CD8-positive, alpha-beta memory T cell (primary cell): ENCODE results near the gene SOX8. TPM values are rescaled to one million over a fixed set of nuclear protein-coding genes. Genes with fewer than 3 reads are reported as not detected.
"Not testable (repeated sequence)": the region's sequence is repeated elsewhere in the genome, so short reads cannot be mapped to it uniquely, and the experiment has no call there.

Experiments used
- CTCF ChIA-PET: fragments of 350-600 bp; sonication (Branson Sonifier 250); formaldehyde crosslinking; loops from one replicate; lab custom pipeline; 2021; ENCODE audit warnings: antibody characterized with exemption; lab: Charles Lee
- POLR2A ChIA-PET: fragments of 350-600 bp; sonication (Branson Sonifier 250); formaldehyde crosslinking; loops from one replicate; lab custom pipeline; 2021; ENCODE audit warnings: antibody characterized with exemption; lab: Charles Lee
- DNase-seq, 5 donors: peaks; one replicate each; pipeline versions ENCODE4 v3.0.0 to v3.0.0-alpha.2; 2020 to 2022; ENCODE audit warnings: mixed read lengths in 1 of 5
- H3K27ac ChIP-seq: one replicate; pipeline ENCODE4 v1.7.0; 2013; ENCODE audit warnings: low read depth, mild to moderate bottlenecking, low read length, moderate library complexity
- H3K27me3 ChIP-seq: 2 replicates; pipeline ENCODE4 v1.7.0; 2013; ENCODE audit warnings: low read length, mild to moderate bottlenecking; ENCODE audit not compliant: insufficient read depth, poor library complexity, severe bottlenecking
- H3K36me3 ChIP-seq: 2 replicates; pipeline ENCODE4 v1.7.0; 2013; ENCODE audit warnings: mild to moderate bottlenecking, low read length, moderate library complexity; ENCODE audit not compliant: insufficient read depth
- H3K4me1 ChIP-seq: 2 replicates; pipeline ENCODE4 v1.7.0; 2013; ENCODE audit warnings: mild to moderate bottlenecking, low read length, moderate library complexity; ENCODE audit not compliant: insufficient read depth
- H3K4me3 ChIP-seq: 2 replicates; pipeline ENCODE4 v1.7.0; 2013; ENCODE audit warnings: mild to moderate bottlenecking, low read length
- H3K9me3 ChIP-seq: 2 replicates; pipeline ENCODE4 v1.7.0; 2013; ENCODE audit warnings: mild to moderate bottlenecking, low read length
- H3K27ac Mint-ChIP-seq, 8 donors: one replicate each; pipeline ENCODE4 v1.8.0; 2020 to 2021; ENCODE audit warnings: mixed read lengths in 8 of 8, mild to moderate bottlenecking in 6 of 8, inconsistent platforms in 3 of 8, moderate library complexity in 3 of 8
- H3K27me3 Mint-ChIP-seq, 2 donors: one replicate each; pipeline ENCODE4 v1.8.0; 2020 to 2021; ENCODE audit warnings: mixed read lengths in 2 of 2, mild to moderate bottlenecking in 1 of 2, moderate library complexity in 1 of 2
- H3K36me3 Mint-ChIP-seq, 3 donors: one replicate each; pipeline ENCODE4 v1.8.0; 2020 to 2021; ENCODE audit warnings: mixed read lengths in 3 of 3, inconsistent platforms in 1 of 3, mild to moderate bottlenecking in 1 of 3
- H3K4me1 Mint-ChIP-seq, 3 donors: one replicate each; pipeline ENCODE4 v1.8.0; 2020 to 2021; ENCODE audit warnings: mixed read lengths in 3 of 3, inconsistent platforms in 1 of 3, mild to moderate bottlenecking in 1 of 3
- H3K4me3 Mint-ChIP-seq, 7 donors: one replicate each; pipeline ENCODE4 v1.8.0; 2020 to 2021; ENCODE audit warnings: mixed read lengths in 7 of 7, mild to moderate bottlenecking in 6 of 7, moderate library complexity in 4 of 7, inconsistent platforms in 2 of 7
- H3K9me3 Mint-ChIP-seq, 5 donors: one replicate each; pipeline ENCODE4 v1.8.0; 2020 to 2022; ENCODE audit warnings: mixed read lengths in 5 of 5, mild to moderate bottlenecking in 3 of 5, moderate library complexity in 2 of 5, inconsistent platforms in 1 of 5
- polyA plus RNA-seq: library from polyadenylated mRNA; unstranded; fragments of 300-500 nt; fragmentation: Illumina TruSeq; gene quantifications from one replicate; pipeline ENCODE4 v1.2.3, GENCODE V29; 2021
- total RNA-seq, 2 experiments: library from RNA; stranded (reverse); gene quantifications; one replicate each; pipeline ENCODE4 v1.2.3, GENCODE V29; 2021

The SOX8 gene
- total and polyA plus RNA-seq, 3 experiments from 2014 or later: 0.39 to 0.62 (median 0.39) TPM

- H3K9me3 ChIP-seq, H3K27me3 Mint-ChIP-seq, H3K27ac ChIP-seq, H3K4me3 ChIP-seq, H3K27me3 ChIP-seq, CTCF ChIA-PET, H3K4me1 ChIP-seq, H3K27ac Mint-ChIP-seq, H3K4me3 Mint-ChIP-seq, H3K4me1 Mint-ChIP-seq, POLR2A ChIA-PET: not testable (repeated sequence)
- Mint-ChIP-seq H3K36me3 (peaks cover 10 to 52% (median 24%) of the 10 kb centered on the region in 3 donors), H3K9me3 (peaks cover 0 to 10% (median 5%) of the 10 kb centered on the region in 5 donors)
- peak in 1 of 5 donors; percentile 19 for DNase-seq
- H3K36me3 ChIP-seq: peaks cover 14% of the 10 kb centered on the region
Observed at GRCh38 chr16:947922-948303, 33.7 kb upstream of the SOX8 start.

- H3K27ac ChIP-seq, H3K4me3 ChIP-seq, H3K9me3 ChIP-seq, H3K27ac Mint-ChIP-seq, H3K27me3 ChIP-seq, DNase-seq, H3K4me3 Mint-ChIP-seq, POLR2A ChIA-PET, CTCF ChIA-PET, H3K4me1 Mint-ChIP-seq, H3K9me3 Mint-ChIP-seq, H3K27me3 Mint-ChIP-seq, H3K4me1 ChIP-seq: not testable (repeated sequence)
- H3K36me3 Mint-ChIP-seq: peaks cover 8 to 50% (median 21%) of the 10 kb centered on the region in 3 donors
- peaks cover 14% of the 10 kb centered on the region for H3K36me3 ChIP-seq
Observed at GRCh38 chr16:948767-949166, 32.8 kb upstream of the SOX8 start.

GRCh38 chr16:950733-951573, 30.6 kb upstream of the SOX8 start:
- H3K36me3 ChIP-seq: peaks cover 20% of the 10 kb centered on the region
- H3K27me3 Mint-ChIP-seq, H3K27me3 ChIP-seq, H3K9me3 ChIP-seq, H3K4me3 Mint-ChIP-seq, H3K4me1 ChIP-seq, H3K27ac ChIP-seq, H3K27ac Mint-ChIP-seq, H3K4me3 ChIP-seq, H3K9me3 Mint-ChIP-seq, CTCF ChIA-PET, POLR2A ChIA-PET: not testable (repeated sequence)
- Mint-ChIP-seq H3K36me3 (peaks cover 4 to 49% (median 6%) of the 10 kb centered on the region in 3 donors), H3K4me1 (peaks cover 4 to 15% (median 13%) of the 10 kb centered on the region in 3 donors)
- peak in 1 of 5 donors; percentile 31 for DNase-seq

GRCh38 chr16:951660-952301, 29.8 kb upstream of the SOX8 start:
- ChIA-PET CTCF (no interaction called here), POLR2A (interaction anchor here (0.7 kb wide), 1 partner anchor 855 kb away, joined by 4 read pairs; no protein-coding TSS in a partner anchor)
- H3K36me3 Mint-ChIP-seq: peaks cover 5 to 43% (median 6%) of the 10 kb centered on the region in 3 donors
- peaks cover 17% of the 10 kb centered on the region for H3K36me3 ChIP-seq
- H3K27me3 ChIP-seq: no peaks in the 10 kb centered on the region
- H3K27ac Mint-ChIP-seq: no peak overlapping the region
- H3K4me1 Mint-ChIP-seq: peaks cover 4 to 15% (median 13%) of the 10 kb centered on the region in 3 donors
- no peak overlapping the region for H3K27ac ChIP-seq
- DNase-seq: peak in 1 of 5 donors; percentile 24
- peak overlapping the region in 1 of 7 donors; percentile 20 for H3K4me3 Mint-ChIP-seq
- no peaks in the 10 kb centered on the region for H3K27me3 Mint-ChIP-seq
- no peak overlapping the region for H3K4me3 ChIP-seq
- no peaks in the 10 kb centered on the region for H3K4me1 ChIP-seq
- H3K9me3 Mint-ChIP-seq: no peaks in the 10 kb centered on the region
- no peaks in the 10 kb centered on the region for H3K9me3 ChIP-seq

GRCh38 chr16:952321-952720, 29.2 kb upstream of the SOX8 start:
- Histone ChIP-seq H3K27me3 (no peaks in the 10 kb centered on the region), H3K27ac (no peak overlapping the region), H3K4me1 (no peaks in the 10 kb centered on the region), H3K4me3 (no peak overlapping the region), H3K36me3 (peaks cover 12% of the 10 kb centered on the region), H3K9me3 (no peaks in the 10 kb centered on the region)
- Mint-ChIP-seq H3K27me3 (no peaks in the 10 kb centered on the region), H3K4me3 (no peak overlapping the region), H3K9me3 (no peaks in the 10 kb centered on the region), H3K4me1 (peaks cover 4 to 18% (median 13%) of the 10 kb centered on the region in 3 donors), H3K27ac (no peak overlapping the region), H3K36me3 (peaks cover 5 to 40% (median 6%) of the 10 kb centered on the region in 3 donors)
- peak in 1 of 5 donors; percentile 16 for DNase-seq
- CTCF ChIA-PET: no interaction called here
- POLR2A ChIA-PET: no interaction called here

- H3K9me3 ChIP-seq, H3K4me3 ChIP-seq, POLR2A ChIA-PET, H3K27me3 Mint-ChIP-seq, H3K27ac ChIP-seq, H3K4me3 Mint-ChIP-seq, H3K27ac Mint-ChIP-seq, H3K4me1 ChIP-seq, CTCF ChIA-PET, H3K27me3 ChIP-seq, H3K9me3 Mint-ChIP-seq: not testable (repeated sequence)
- DNase-seq: peak in 1 of 5 donors; percentile 16
- peaks cover 4 to 26% (median 13%) of the 10 kb centered on the region in 3 donors for H3K4me1 Mint-ChIP-seq
- peaks cover 5 to 35% (median 6%) of the 10 kb centered on the region in 3 donors for H3K36me3 Mint-ChIP-seq
- H3K36me3 ChIP-seq: peaks cover 12% of the 10 kb centered on the region
Observed at GRCh38 chr16:953818-954217, 27.8 kb upstream of the SOX8 start.

- peaks cover 7 to 39% (median 13%) of the 10 kb centered on the region in 3 donors for H3K4me1 Mint-ChIP-seq
Observed at GRCh38 chr16:955766-956165, 25.8 kb upstream of the SOX8 start.

More at GRCh38 chr16:955766-956165, 25.8 kb upstream of the SOX8 start:
- H3K36me3 ChIP-seq: peaks cover 12% of the 10 kb centered on the region
- POLR2A ChIA-PET, H3K27ac ChIP-seq, H3K9me3 Mint-ChIP-seq, H3K4me1 ChIP-seq, H3K27me3 Mint-ChIP-seq, H3K9me3 ChIP-seq, H3K4me3 Mint-ChIP-seq, CTCF ChIA-PET, H3K27me3 ChIP-seq, H3K4me3 ChIP-seq, H3K27ac Mint-ChIP-seq: not testable (repeated sequence)
- peaks cover 5 to 33% (median 6%) of the 10 kb centered on the region in 3 donors for H3K36me3 Mint-ChIP-seq
- peak in 1 of 5 donors; percentile 8 for DNase-seq
